Left lung (tissue), 10 donors: ENCODE data around the gene SENP6. TPM values are rescaled to one million over a fixed set of nuclear protein-coding genes. Genes with fewer than 3 reads are reported as not detected.
A peak's percentile ranks its signal among the peaks of the same experiment; 100 is the strongest.

Experiments used
- ATAC-seq: fragments of 200-7000 bp; cut with Tn5 transposase; one replicate; pipeline ENCODE4 v1.9.1; 2020; ENCODE audit warnings: moderate library complexity
- DNase-seq, 4 donors: peaks; one replicate each; pipeline ENCODE4 v3.0.0-alpha.2; 2013 to 2020
- H3K27ac ChIP-seq, 2 donors: fragments of 200-600 bp; sonication (generic) in 1 of 2; one replicate each; pipeline versions ENCODE4 v1.5.0 to v1.8.0; 2020 to 2021
- H3K27me3 ChIP-seq, 2 donors: fragments of 200-600 bp; sonication (generic) in 1 of 2; one replicate each; pipeline versions ENCODE4 v1.5.0 to v1.8.0; 2020 to 2021
- H3K36me3 ChIP-seq, 2 donors: fragments of 200-600 bp; sonication (generic) in 1 of 2; one replicate each; pipeline versions ENCODE4 v1.5.0 to v1.8.0; 2020 to 2021
- H3K4me1 ChIP-seq, 2 donors: fragments of 200-600 bp; one replicate each; pipeline ENCODE4 v1.8.0; 2021
- H3K4me3 ChIP-seq, 2 donors: fragments of 200-600 bp; sonication (generic) in 1 of 2; one replicate each; pipeline versions ENCODE4 v1.5.0 to v1.8.0; 2020 to 2021; ENCODE audit warnings: mild to moderate bottlenecking in 1 of 2
- H3K9me3 ChIP-seq, 2 donors: fragments of 200-600 bp; sonication (generic) in 1 of 2; one replicate each; pipeline versions ENCODE4 v1.5.0 to v1.8.0; 2020 to 2021
- CTCF ChIP-seq, 2 donors: fragments of 200-600 bp; sonication (generic) in 1 of 2; IDR thresholded peaks; one replicate each; pipeline versions ENCODE4 v1.5.0 to v1.8.0; 2021; ENCODE audit warnings: antibody characterized with exemption in 2 of 2
- intact Hi-C, 2 donors: fragments of 100-400 bp; cut with DNase I; formaldehyde crosslinking; loops; one replicate each; pipeline versions ENCODE4 v1.11.2 to v1.14.2; 2022
- polyA plus RNA-seq, 6 donors: library from polyadenylated mRNA; unstranded; fragments of 120-200 nt; gene quantifications; one replicate each; pipeline ENCODE4 v1.2.1, GENCODE V29; 2013; ENCODE audit not compliant: insufficient read length in 6 of 6
- total RNA-seq, 2 donors: library from RNA; stranded (reverse); fragmentation: NEBNext Ultra II Directional; extraction: Animal tissue kit (Norgen Biotek cat#: 25700); gene quantifications; one replicate each; pipeline ENCODE4 v1.2.1, GENCODE V29; 2021
- donor health status: DM: no; HTN: yes; CAD: no.
- donor health status: DM: no; HTN: no; CAD: no.

Gene SENP6
- total and polyA plus RNA-seq, 8 donors, result 72.8 to 185 (median 163) TPM

- Histone ChIP-seq H3K27me3 (no peaks in the 10 kb centered on the region), H3K4me3 (no peak overlapping the region), H3K27ac (no peak overlapping the region), H3K9me3 (no peaks in the 10 kb centered on the region), H3K4me1 (peaks cover 6 to 16% of the 10 kb centered on the region in 2 donors), H3K36me3 (no peaks in the 10 kb centered on the region)
- ATAC-seq (no peak), DNase-seq (no peak)
- no peak for TF ChIP-seq CTCF (IDR thresholded peaks at IDR 0.05)
- intact Hi-C loops, result no loop called here
These were observed 156.4 kb downstream of the SENP6 start for GRCh38 chr6:75758061-75758460.

GRCh38 chr6:75759207-75759606 is 157.5 kb downstream of the SENP6 start:
- no peak overlapping the region for H3K4me3 ChIP-seq
- DNase-seq (no peak), ATAC-seq (peak; percentile 62)
- no peaks in the 10 kb centered on the region for H3K27me3 ChIP-seq
- H3K4me1 ChIP-seq, result peaks cover 6 to 16% of the 10 kb centered on the region in 2 donors
- no peak for TF ChIP-seq CTCF (IDR thresholded peaks at IDR 0.05)
- peak overlapping the region in 1 of 2 donors; percentile 33 for H3K27ac ChIP-seq
- intact Hi-C loops, result no loop called here
- no peaks in the 10 kb centered on the region for H3K9me3 ChIP-seq
- H3K36me3 ChIP-seq, result no peaks in the 10 kb centered on the region

GRCh38 chr6:75760320-75760719 is 158.6 kb downstream of the SENP6 start:
- peaks cover 4 to 16% of the 10 kb centered on the region in 2 donors for H3K4me1 ChIP-seq

GRCh38 chr6:75761489-75761888 is 159.8 kb downstream of the SENP6 start:
- TF ChIP-seq CTCF (IDR thresholded peaks at IDR 0.05), result no peak
- ATAC-seq, result no peak
- peaks cover 4 to 16% of the 10 kb centered on the region in 2 donors for H3K4me1 ChIP-seq

More at GRCh38 chr6:75760320-75760719, 158.6 kb downstream of the SENP6 start:
- ATAC-seq (no peak), DNase-seq (no peak)
- Histone ChIP-seq H3K27ac (no peak overlapping the region), H3K36me3 (no peaks in the 10 kb centered on the region), H3K4me3 (no peak overlapping the region), H3K27me3 (no peaks in the 10 kb centered on the region), H3K9me3 (no peaks in the 10 kb centered on the region)
- TF ChIP-seq CTCF (IDR thresholded peaks at IDR 0.05), result no peak
- intact Hi-C loops, result no loop called here

GRCh38 chr6:75762063-75762462 is 160.4 kb downstream of the SENP6 start:
- intact Hi-C loops, result no loop called here

More at GRCh38 chr6:75761489-75761888, 159.8 kb downstream of the SENP6 start:
- no peak for DNase-seq
- Histone ChIP-seq H3K27me3 (no peaks in the 10 kb centered on the region), H3K36me3 (no peaks in the 10 kb centered on the region), H3K4me3 (no peak overlapping the region), H3K9me3 (no peaks in the 10 kb centered on the region), H3K27ac (no peak overlapping the region)
- intact Hi-C loops, result no loop called here

More at GRCh38 chr6:75762063-75762462, 160.4 kb downstream of the SENP6 start:
- Histone ChIP-seq H3K9me3 (no peaks in the 10 kb centered on the region), H3K27me3 (no peaks in the 10 kb centered on the region), H3K27ac (no peak overlapping the region), H3K36me3 (no peaks in the 10 kb centered on the region), H3K4me1 (peaks cover 4 to 16% of the 10 kb centered on the region in 2 donors), H3K4me3 (no peak overlapping the region)
- DNase-seq (no peak), ATAC-seq (no peak)
- no peak for TF ChIP-seq CTCF (IDR thresholded peaks at IDR 0.05)
